HuH-7.5 (cell line): Measurements from ENCODE around the gene NES.
"Not testable (repeated sequence)": the region's sequence is repeated elsewhere in the genome, so short reads cannot be mapped to it uniquely, and the experiment has no call there.

ENCODE experiments used
- DNase-seq: peaks from one replicate; pipeline ENCODE4 v3.0.0; 2011; ENCODE audit warnings: low spot score

The NES gene

GRCh38 chr1:156645056-156645455 is 32.2 kb downstream of the NES start:
- DNase-seq: no peak

GRCh38 chr1:156644640-156645039 is 32.6 kb downstream of the NES start:
- no peak for DNase-seq

DNA sequence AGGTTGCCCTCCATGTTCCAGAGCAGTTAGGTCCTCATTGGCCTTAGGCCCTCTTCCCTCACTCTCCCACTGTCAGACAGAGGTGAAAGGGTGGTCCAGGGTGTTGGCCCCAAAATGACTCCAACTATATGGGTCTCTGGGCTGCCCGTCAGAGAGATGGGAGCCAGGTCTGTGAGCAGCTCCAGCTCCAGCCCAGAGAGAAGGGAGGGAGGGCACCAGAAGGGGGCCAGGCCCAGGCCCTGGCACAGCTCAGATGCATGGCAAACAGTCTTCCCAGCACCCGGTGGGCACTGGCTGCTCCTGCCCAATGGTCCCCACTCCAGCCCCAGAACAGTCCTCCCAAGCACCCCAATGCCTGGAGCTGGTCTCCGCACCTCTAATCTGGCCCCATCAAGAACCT is 33.1 kb downstream of the NES start:
- DNase-seq: no peak

DNA sequence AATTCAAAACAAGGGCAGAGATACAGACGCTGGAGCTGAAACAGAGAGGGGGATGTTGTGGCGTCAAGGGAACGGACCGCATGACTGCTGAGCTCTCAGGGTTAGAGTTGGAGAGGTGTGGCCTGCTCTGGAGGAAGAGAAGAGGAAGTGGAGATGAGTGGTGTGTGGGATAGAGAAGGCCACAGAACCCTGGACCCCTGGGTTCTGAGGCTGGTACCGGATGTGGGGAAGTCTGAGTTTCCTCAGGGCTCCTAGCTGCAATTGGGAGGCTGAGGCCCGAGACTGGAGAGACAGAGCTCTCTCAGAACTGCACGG is 33.5 kb downstream of the NES start:
- DNase-seq: no peak

- DNase-seq: no peak
Observed at GRCh38 chr1:156643049-156643777, 34.0 kb downstream of the NES start.

GRCh38 chr1:156642265-156643048 is 34.8 kb downstream of the NES start:
- DNase-seq: no peak

GRCh38 chr1:156641761-156642264 is 35.4 kb downstream of the NES start, which contains the start of gene BCAN:
Gene BCAN (plus strand): TSS chr1:156642117. CDS start chr1:156646055, 3,938 bp downstream.
- DNase-seq: no peak

GRCh38 chr1:156640842-156641706 is 36.1 kb downstream of the NES start:
- no peak for DNase-seq

DNA sequence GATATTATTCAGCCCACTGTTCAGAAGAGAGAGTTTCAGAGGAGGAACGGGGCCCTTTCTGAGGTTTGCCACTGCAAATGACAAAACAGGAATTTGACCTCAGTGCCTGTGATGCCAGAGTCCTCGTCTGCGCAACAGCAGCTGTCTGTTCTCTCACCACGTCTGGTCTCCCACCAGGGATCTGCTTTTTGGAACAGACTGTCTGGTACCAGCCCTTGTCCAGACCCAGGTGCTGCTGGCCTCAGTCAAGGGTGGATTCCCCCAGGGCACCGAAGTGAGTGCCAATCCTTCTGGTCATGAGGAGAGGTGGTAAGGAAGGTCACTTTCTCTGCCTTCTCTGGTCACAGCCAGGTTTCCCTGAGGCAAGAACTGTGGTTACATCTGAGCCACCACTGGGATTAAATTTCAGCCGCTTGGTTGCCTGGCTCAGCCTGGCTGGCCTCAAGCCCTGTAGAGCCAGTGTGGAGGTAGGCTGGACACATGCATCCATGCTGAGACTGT is 37.6 kb downstream of the NES start:
- DNase-seq: no peak

DNA sequence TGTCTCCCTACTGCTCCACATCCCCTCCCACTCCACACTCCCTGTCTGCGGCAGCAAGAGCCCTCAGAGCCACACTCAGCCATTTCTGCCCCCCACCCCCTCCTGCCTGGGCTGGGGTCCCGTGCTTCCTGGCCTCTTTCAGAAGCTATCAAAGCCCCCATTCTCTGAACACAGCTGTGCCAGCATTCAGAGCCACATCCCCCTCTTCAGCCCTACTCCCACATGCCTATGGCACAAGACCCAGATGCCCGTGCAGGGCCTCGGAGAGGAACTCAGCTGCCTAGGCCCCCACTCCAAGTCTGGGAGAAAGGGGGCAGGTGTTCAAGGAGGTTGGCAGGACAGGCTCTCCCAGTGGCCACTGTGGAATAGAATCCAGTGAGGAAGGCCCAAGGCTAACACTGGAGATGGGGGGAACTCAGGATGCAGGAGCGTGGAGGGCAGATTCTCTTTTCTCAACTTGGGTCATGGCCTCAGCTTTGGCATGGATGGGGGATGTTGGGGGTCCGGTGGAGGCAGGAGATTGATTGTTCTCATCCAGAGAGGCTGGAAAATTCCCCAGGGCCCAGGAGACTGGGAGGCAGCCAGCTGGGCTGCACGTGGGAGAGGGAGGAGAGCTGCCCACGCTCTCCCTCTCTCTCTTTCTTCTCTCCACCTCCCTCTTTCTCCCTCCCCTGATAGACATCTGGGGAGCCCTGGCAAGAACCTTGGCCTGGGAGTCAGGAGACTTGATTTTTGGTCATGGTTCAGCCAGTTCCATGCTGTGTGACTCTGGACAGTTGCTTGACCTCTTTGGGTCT is 38.8 kb downstream of the NES start:
- no peak for DNase-seq

DNA sequence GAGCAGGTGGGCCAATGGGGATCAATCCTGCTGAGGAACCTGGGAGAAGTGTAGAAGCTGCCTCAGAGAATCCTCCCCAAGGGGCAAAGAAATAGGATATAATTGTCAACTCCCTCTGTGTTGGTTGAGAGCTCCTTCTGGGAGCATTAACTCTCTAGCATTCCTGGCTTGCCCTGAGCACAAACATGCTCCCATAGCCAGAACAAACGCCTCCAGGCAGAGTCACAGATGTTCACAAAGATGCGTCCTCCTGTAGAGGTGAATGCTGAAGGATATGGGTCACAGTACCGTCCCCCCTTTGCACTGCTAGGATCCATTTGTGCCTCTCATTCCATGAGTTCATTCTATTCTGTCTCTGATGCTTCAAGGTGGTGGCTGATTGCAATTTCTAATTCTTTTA is 44.9 kb downstream of the NES start:
- DNase-seq: no peak

DNA sequence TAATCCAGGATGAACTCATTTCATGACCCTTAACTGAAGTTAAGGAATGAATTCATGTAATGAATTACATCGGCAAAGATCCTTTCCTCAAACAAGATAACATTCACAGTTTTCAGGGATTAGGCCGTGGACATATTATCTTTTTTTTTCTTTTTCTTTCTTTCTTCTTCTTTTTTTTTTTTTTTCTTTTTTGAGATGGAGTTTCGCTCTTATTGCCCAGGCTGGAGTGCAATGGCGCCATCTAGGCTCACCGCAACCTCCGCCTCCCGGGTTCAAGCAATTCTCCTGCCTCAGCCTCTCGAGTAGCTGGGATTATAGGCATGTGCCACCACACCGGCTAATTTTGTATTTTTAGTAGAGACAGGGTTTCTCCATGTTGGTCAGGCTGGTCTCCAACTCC is 46.1 kb downstream of the NES start:
- not testable (repeated sequence) for DNase-seq

GRCh38 chr1:156629823-156630449 is 47.3 kb downstream of the NES start:
- no peak for DNase-seq

DNA sequence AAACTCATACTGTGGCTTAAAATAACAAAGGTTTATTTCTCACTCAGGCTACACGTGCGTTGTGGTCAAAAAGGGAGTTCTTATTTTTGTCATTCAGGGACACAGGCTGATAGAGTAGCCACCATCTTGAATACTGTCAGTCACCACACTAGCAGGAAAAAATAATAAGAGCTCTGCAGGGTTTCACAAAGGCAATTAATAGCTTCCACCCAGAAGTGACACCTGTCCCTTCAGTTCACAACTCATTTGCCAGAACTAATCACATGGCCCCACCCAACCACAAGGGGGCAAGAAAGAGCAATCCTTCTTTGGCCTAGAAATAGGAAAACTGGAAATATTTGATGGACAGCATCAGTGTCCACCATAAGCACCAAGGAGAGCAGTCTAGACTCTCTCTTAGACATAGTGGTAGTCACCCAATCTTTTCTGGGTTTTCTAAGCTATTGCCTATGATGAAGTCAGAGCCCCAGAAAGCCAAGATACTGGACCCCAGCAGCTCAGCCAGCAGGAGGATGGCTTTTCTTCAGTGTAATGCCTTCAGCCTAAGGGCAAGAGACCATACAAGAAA is 49.8 kb downstream of the NES start:
- no peak for DNase-seq

GRCh38 chr1:156626079-156626438 is 51.1 kb downstream of the NES start:
- DNase-seq: no peak

- DNase-seq: no peak
Observed at GRCh38 chr1:156625436-156626078, 51.6 kb downstream of the NES start.

DNA sequence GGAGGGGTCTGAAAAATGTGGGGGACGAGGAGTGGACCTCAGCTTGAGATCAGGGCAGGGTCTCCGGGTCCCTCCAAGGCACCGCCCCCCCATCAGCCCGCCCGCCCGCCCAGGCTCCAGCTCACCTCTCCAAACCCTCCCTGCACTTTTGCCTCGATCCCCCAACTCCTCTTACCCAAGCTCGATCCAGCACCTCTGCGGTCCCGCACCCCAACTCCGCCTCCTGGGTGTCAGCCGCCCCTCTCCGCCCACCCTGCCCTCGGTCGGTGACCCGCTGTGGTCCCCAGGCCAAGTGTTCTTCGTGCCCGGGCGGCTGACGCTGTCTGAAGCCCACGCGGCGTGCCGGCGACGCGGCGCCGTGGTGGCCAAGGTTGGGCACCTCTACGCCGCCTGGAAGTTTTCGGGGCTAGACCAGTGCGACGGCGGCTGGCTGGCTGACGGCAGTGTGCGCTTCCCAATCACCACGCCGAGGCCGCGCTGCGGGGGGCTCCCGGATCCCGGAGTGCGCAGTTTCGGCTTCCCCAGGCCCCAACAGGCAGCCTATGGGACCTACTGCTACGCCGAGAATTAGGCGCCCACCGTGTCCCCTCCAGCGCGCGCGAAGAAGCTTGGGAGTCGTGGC is 52.3 kb downstream of the NES start:
- DNase-seq: no peak

GRCh38 chr1:156623946-156624813 is 53.0 kb downstream of the NES start:
- no peak for DNase-seq
